ENCODE measurements around the gene ALOX12B.

ALOX12B gene

GRCh38 chr17:8087075-8087951, at the start of gene ALOX12B:
ALOX12B (minus strand) TSS chr17:8087716; CDS start chr17:8087442, 274 bp downstream.
- no peak for DNase-seq
- in situ Hi-C loops (cut with HindIII; ENCODE audit: low pct_ligation_motif_present, low pct_unique_long_range_greater_than_20kb, low sequenced_read_pairs) = no loop called here

DNA sequence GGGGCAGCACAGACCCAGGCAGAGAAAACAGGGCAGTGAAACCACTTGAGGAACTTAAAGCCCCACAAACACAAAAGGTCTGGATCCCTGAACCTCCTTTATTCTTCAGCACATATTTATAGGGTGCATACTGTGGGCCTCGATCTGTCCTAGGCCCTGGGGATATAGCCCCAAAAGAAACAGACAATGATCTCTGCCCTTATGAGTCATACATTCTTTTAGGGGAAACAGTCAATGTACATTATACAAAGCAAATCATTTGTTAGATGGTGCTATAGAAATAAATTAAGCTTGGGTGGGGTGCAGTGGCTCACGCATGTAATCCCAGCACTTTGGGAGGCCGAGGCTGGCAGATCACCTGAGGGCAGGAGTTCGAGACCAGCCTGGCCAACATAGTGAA, 46.4 kb upstream of the ALOX12B start:
- no peak for DNase-seq
- in situ Hi-C loops (cut with HindIII; ENCODE audit: low pct_ligation_motif_present, low pct_unique_long_range_greater_than_20kb, low sequenced_read_pairs) = no loop called here

- in situ Hi-C loops (cut with HindIII; ENCODE audit: low pct_ligation_motif_present, low pct_unique_long_range_greater_than_20kb, low sequenced_read_pairs) = no loop called here
- no peak for DNase-seq
These were observed 45.9 kb upstream of the ALOX12B start for GRCh38 chr17:8133399-8133798.

- DNase-seq = peak; percentile 41
- in situ Hi-C loops (cut with HindIII; ENCODE audit: low pct_ligation_motif_present, low pct_unique_long_range_greater_than_20kb, low sequenced_read_pairs) = no loop called here
These were observed 44.4 kb upstream of the ALOX12B start for GRCh38 chr17:8131844-8132441.

GRCh38 chr17:8128125-8128784, 40.7 kb upstream of the ALOX12B start:
- in situ Hi-C loops (cut with HindIII; ENCODE audit: low pct_ligation_motif_present, low pct_unique_long_range_greater_than_20kb, low sequenced_read_pairs) = no loop called here
- DNase-seq = no peak

- in situ Hi-C loops (cut with HindIII; ENCODE audit: low pct_ligation_motif_present, low pct_unique_long_range_greater_than_20kb, low sequenced_read_pairs) = no loop called here
- DNase-seq = peak; percentile 63
These were observed 39.1 kb upstream of the ALOX12B start for GRCh38 chr17:8126491-8127066.

DNA sequence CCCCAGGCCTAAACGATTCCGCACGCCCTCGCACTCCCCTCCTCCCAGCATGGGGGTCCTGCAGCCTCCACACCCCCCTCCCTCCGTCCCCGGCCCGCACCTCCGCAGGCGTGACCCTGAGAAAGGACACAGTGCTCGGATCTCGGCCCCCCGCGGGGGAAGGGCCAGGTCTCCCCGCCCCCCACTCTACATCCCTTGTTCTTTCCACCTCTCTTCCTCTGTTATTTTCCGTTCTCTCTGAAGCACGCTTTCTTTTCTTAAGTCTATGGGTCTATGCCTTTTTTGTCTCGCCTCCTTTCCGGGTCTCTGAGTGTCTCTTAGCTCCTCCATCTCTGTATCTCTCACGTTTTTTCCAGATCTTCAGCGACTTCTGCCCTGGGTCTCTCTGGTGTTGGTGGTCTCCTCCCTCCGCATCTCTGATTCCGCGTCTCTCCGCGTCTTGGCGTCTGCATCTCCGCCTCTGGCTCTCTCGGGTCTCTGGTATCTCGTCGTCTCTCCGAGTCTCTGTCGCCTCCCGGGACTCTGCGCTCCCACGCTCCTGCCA, 38.5 kb upstream of the ALOX12B start:
- peak; percentile 68 for DNase-seq
- in situ Hi-C loops (cut with HindIII; ENCODE audit: low pct_ligation_motif_present, low pct_unique_long_range_greater_than_20kb, low sequenced_read_pairs) = no loop called here

DNA sequence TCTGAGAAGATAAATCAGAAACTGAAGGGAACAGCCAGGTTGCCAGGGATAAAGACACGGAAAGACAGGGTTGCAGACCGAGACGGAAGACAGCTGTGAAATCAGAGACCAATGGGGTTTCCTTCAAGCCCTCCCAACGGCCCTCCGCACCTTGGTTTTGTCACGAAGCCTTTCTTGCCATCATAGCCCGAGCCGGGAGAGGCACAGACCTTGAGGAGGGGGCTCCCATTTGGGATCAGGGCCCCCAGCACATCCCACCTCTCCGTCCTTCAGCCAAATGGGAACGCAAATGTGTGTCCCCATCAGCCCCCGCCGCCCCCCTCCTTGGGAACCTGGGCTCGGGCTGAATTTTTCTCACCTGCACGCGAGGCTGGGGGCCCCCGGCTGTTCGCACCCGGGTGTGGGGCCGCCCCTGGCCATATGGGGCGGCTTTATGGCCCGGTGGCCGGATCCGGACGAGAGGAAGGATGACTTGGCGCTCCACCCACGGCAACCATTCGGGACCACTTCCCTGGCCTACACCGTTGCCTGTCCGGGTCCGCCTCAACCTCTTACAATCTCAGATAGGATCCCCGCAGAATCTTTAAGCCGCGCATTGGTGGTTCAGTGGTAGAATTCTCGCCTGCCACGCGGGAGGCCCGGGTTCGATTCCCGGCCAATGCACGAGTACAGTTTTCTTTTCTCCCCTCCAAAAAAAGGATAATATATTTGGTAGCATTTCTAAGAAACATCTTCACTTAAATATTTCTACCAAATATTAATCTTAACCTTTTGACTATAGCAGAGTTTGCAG, 37.8 kb upstream of the ALOX12B start:
- in situ Hi-C loops (cut with HindIII; ENCODE audit: low pct_ligation_motif_present, low pct_unique_long_range_greater_than_20kb, low sequenced_read_pairs) = no loop called here
- peak; percentile 79 for DNase-seq

DNA sequence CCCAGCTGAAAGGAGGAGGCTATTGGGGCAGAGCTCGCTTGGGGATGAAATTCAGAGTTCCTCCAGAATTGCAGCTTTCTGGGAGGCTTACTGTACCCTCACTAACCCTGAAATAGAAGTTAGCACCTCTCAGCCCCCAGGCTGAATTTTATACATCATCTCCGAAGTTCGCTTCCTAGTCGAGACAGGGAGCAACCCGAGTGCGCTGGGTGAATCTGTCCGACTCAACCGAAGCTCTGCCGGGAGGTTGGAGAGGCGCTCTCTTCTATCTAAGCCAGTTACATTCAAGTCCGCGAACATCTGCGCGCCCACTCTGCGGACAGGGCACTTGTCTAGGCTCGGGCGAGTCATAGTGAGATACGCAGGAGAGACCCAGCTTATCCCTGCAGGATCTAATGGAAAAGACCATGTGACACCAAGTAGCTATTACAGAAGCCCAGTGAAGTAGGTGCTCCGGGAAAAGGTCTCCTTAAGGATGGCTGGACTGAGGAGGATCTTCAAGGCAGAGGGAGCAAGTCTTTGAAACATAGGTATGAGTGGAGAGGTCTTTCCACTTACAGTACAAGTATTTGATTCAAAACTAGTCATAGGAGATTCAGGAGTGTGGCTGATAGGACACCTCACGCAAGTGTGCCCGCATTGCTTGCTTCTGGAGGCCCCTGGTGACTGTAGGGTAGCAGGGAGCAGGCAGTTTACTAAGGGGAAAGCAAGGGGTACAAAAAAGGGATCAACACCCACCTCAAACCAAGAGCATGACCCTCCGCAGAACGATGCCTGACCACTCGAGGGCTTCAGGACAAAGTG, 37.0 kb upstream of the ALOX12B start:
- DNase-seq = peak; percentile 48
- in situ Hi-C loops (cut with HindIII; ENCODE audit: low pct_ligation_motif_present, low pct_unique_long_range_greater_than_20kb, low sequenced_read_pairs) = no loop called here

DNA sequence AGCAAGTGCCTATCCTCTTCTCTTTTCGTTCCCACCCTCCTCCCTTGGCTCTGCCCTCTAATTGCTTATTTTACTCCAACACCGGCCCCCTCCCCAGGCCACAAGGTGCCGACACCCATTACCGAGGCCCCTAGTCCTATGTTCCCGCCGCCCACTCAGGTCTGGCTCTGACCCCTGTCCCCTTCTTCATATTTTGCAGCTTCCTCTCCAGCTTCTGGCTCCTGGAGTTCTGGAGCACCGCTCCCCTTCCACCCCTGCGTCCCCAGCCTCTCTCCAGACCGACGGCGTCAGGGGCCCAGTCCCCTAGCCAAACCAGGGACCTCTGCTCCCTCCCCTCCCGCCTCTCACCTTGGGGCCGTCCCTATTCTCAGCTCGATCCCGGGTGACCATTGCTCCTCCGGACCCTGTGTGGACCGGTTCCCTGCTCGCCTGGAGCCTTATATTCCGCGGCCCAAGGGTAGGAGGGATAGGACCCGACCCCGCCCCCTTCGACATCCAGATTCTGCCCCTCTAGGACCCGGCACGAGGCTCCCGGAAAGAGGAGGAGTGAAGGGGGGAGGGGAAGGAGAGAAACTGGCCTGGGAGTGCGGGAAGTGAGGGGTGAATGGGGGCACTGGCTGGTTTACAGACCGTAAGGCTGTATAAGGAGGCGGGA, 36.3 kb upstream of the ALOX12B start, which contains the start of gene HES7:
Gene HES7 (minus strand): TSS at position 412 of the 655 bp plus-strand sequence. CDS start 22 bp downstream, at position 390.
- in situ Hi-C loops (cut with HindIII; ENCODE audit: low pct_ligation_motif_present, low pct_unique_long_range_greater_than_20kb, low sequenced_read_pairs) = no loop called here
- peak; percentile 72 for DNase-seq

- DNase-seq = peak; percentile 47
- in situ Hi-C loops (cut with HindIII; ENCODE audit: low pct_ligation_motif_present, low pct_unique_long_range_greater_than_20kb, low sequenced_read_pairs) = no loop called here
These were observed 35.6 kb upstream of the ALOX12B start for GRCh38 chr17:8122924-8123694.

GRCh38 chr17:8122422-8122923, 35.0 kb upstream of the ALOX12B start:
- DNase-seq = peak; percentile 67
- in situ Hi-C loops (cut with HindIII; ENCODE audit: low pct_ligation_motif_present, low pct_unique_long_range_greater_than_20kb, low sequenced_read_pairs) = no loop called here

- in situ Hi-C loops (cut with HindIII; ENCODE audit: low pct_ligation_motif_present, low pct_unique_long_range_greater_than_20kb, low sequenced_read_pairs) = no loop called here
- DNase-seq = peak; percentile 85
These were observed 34.3 kb upstream of the ALOX12B start for GRCh38 chr17:8121681-8122421.

DNA sequence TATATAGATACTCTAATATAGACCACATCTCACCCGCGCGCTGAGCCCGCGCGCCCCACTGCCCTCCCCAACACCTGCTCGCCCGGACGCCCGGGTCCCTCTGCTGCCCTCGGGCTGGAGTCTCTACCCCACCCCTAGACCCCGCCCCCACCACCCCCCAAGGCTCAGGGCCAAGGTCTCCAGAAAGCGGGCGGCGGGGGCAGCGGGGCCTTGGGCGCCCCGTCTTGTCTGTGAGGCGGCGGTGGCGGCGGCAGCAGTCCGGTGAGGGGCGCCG, 33.8 kb upstream of the ALOX12B start:
- in situ Hi-C loops (cut with HindIII; ENCODE audit: low pct_ligation_motif_present, low pct_unique_long_range_greater_than_20kb, low sequenced_read_pairs) = no loop called here
- DNase-seq = no peak

- in situ Hi-C loops (cut with HindIII; ENCODE audit: low pct_ligation_motif_present, low pct_unique_long_range_greater_than_20kb, low sequenced_read_pairs) = no loop called here
- peak; percentile 80 for DNase-seq
These were observed 33.2 kb upstream of the ALOX12B start for GRCh38 chr17:8120520-8121406.
